Vagina (tissue), 2 donors: Measurements from ENCODE around the gene CST6.

Experiments
- CTCF ChIP-seq, 3 experiments: fragments of 450-650 bp in 2 of 3; fragments of 200-600 bp in 1 of 3; sonication (generic) in 1 of 3; IDR thresholded peaks; one replicate each; pipeline ENCODE4 v1.5.1; 2017 to 2019; ENCODE audit warnings: antibody characterized with exemption in 3 of 3, mild to moderate bottlenecking in 2 of 3, moderate library complexity in 2 of 3
- POLR2A ChIP-seq, 2 donors: fragments of 450-650 bp; IDR thresholded peaks; one replicate each; pipeline ENCODE4 v1.6.1; 2017; ENCODE audit warnings: antibody characterized with exemption in 2 of 2, mild to moderate bottlenecking in 2 of 2, moderate library complexity in 2 of 2

GRCh38 chr11:66002648-66003225, 9.1 kb upstream of the CST6 start:
- peak in 1 of 3 experiments; percentile 18 for TF ChIP-seq CTCF (IDR thresholded peaks at IDR 0.05)
- TF ChIP-seq POLR2A (IDR thresholded peaks at IDR 0.05): no peak
